Mesenchymal stem cell (in vitro differentiated cells and primary cell): ENCODE data around the gene HSF2BP.

Experiments used
- DNase-seq: peaks from one replicate; pipeline ENCODE4 v3.0.0-alpha.2; 2013
- H2AFZ ChIP-seq: one replicate; pipeline ENCODE4 v1.6.1; 2013; ENCODE audit warnings: low read depth, mild to moderate bottlenecking, control low read depth, inconsistent platforms, low read length, moderate library complexity
- H2AK5ac ChIP-seq: 2 replicates; pipeline ENCODE4 v1.6.1; 2013; ENCODE audit warnings: low read length, moderate library complexity, mild to moderate bottlenecking, inconsistent platforms; ENCODE audit not compliant: severe bottlenecking
- H2BK120ac ChIP-seq: one replicate; pipeline ENCODE4 v1.6.1; 2013; ENCODE audit warnings: low read depth, mild to moderate bottlenecking, inconsistent platforms, low read length, moderate library complexity
- H2BK12ac ChIP-seq, 2 experiments: one replicate each; pipeline ENCODE4 v1.6.1; 2013; ENCODE audit warnings: inconsistent platforms in 2 of 2, low read length in 2 of 2, mild to moderate bottlenecking in 2 of 2, moderate library complexity in 2 of 2, control low read depth in 1 of 2
- H2BK15ac ChIP-seq: one replicate; pipeline ENCODE4 v1.6.1; 2013; ENCODE audit warnings: mild to moderate bottlenecking, low read depth, inconsistent platforms; ENCODE audit not compliant: poor library complexity, severe bottlenecking
- H2BK5ac ChIP-seq: 2 replicates; pipeline ENCODE4 v1.6.1; 2013; ENCODE audit warnings: low read depth, mild to moderate bottlenecking, low read length, control low read depth, inconsistent platforms; ENCODE audit not compliant: poor library complexity, severe bottlenecking
- H3K14ac ChIP-seq, 2 experiments: one replicate each; pipeline ENCODE4 v1.6.1; 2013; ENCODE audit warnings: inconsistent platforms in 2 of 2, low read length in 2 of 2, control low read depth in 1 of 2, mild to moderate bottlenecking in 1 of 2, moderate library complexity in 1 of 2
- H3K18ac ChIP-seq, 2 experiments: one replicate each; pipeline ENCODE4 v1.6.1; 2013; ENCODE audit warnings: inconsistent platforms in 2 of 2, low read length in 2 of 2, control low read depth in 1 of 2, low read depth in 1 of 2, mild to moderate bottlenecking in 1 of 2
- H3K23ac ChIP-seq, 2 experiments: one replicate each; pipeline ENCODE4 v1.6.1; 2013; ENCODE audit warnings: inconsistent platforms in 2 of 2, low read length in 2 of 2, mild to moderate bottlenecking in 2 of 2, moderate library complexity in 2 of 2, control low read depth in 1 of 2
- H3K27ac ChIP-seq: 2 replicates; pipeline ENCODE4 v1.5.1; 2013; ENCODE audit warnings: mild to moderate bottlenecking, moderate library complexity, low read length, control low read depth, inconsistent platforms; ENCODE audit not compliant: poor library complexity, severe bottlenecking
- H3K27me3 ChIP-seq, 2 experiments: 2 replicates each; pipeline versions ENCODE4 v1.6.1 to v1.7.0; 2013; ENCODE audit warnings: low read length in 2 of 2, mild to moderate bottlenecking in 2 of 2, moderate library complexity in 2 of 2, control low read depth in 1 of 2, inconsistent platforms in 1 of 2; ENCODE audit not compliant: control insufficient read depth in 1 of 2, insufficient read depth in 1 of 2
- H3K36me3 ChIP-seq, 2 experiments: 2 replicates each; pipeline versions ENCODE4 v1.6.1 to v1.7.0; 2013; ENCODE audit warnings: low read length in 2 of 2, control low read depth in 1 of 2, inconsistent platforms in 1 of 2, low read depth in 1 of 2, mild to moderate bottlenecking in 1 of 2; ENCODE audit not compliant: insufficient read depth in 2 of 2, control insufficient read depth in 1 of 2
- H3K4ac ChIP-seq, 2 experiments: one replicate each; pipeline ENCODE4 v1.6.1; 2013; ENCODE audit warnings: inconsistent platforms in 2 of 2, low read length in 2 of 2, mild to moderate bottlenecking in 2 of 2, moderate library complexity in 2 of 2, control low read depth in 1 of 2, low read depth in 1 of 2
- H3K4me1 ChIP-seq: 2 replicates; pipeline ENCODE4 v1.6.1; 2013; ENCODE audit warnings: low read depth, low read length, control low read depth; ENCODE audit not compliant: control insufficient read depth, insufficient read depth
- H3K4me2 ChIP-seq: 2 replicates; pipeline ENCODE4 v1.6.1; 2013; ENCODE audit warnings: low read length, mild to moderate bottlenecking, inconsistent platforms; ENCODE audit not compliant: poor library complexity, severe bottlenecking
- H3K4me3 ChIP-seq, 2 experiments: 2 replicates each; pipeline versions ENCODE4 v1.5.1 to v1.7.0; 2013; ENCODE audit warnings: low read length in 2 of 2, mild to moderate bottlenecking in 2 of 2, control low read depth in 1 of 2, low read depth in 1 of 2; ENCODE audit not compliant: insufficient read depth in 1 of 2
- H3K79me1 ChIP-seq: replicated peaks from 2 replicates; pipeline ENCODE4 v1.6.1; 2013; ENCODE audit warnings: mild to moderate bottlenecking, control low read depth, low read length, inconsistent platforms; ENCODE audit not compliant: poor library complexity, severe bottlenecking
- H3K9ac ChIP-seq: 2 replicates; pipeline ENCODE4 v1.7.0; 2013; ENCODE audit warnings: mild to moderate bottlenecking, low read length, moderate library complexity
- H3K9me3 ChIP-seq: 2 replicates; pipeline ENCODE4 v1.7.0; 2013; ENCODE audit warnings: mild to moderate bottlenecking, low read length; ENCODE audit not compliant: control insufficient read depth
- H4K8ac ChIP-seq: one replicate; pipeline ENCODE4 v1.6.1; 2013; ENCODE audit warnings: inconsistent platforms, mild to moderate bottlenecking, low read length, moderate library complexity
- H4K91ac ChIP-seq: one replicate; pipeline ENCODE4 v1.6.1; 2013; ENCODE audit warnings: mild to moderate bottlenecking, low read length, inconsistent platforms
- WGBS: methylation state at CpG from one replicate; pipeline ENCODE4 v1.1.7; 2013; ENCODE audit warnings: mixed read lengths; 5-methylcytosine and 5-hydroxymethylcytosine counted together

HSF2BP gene

DNA sequence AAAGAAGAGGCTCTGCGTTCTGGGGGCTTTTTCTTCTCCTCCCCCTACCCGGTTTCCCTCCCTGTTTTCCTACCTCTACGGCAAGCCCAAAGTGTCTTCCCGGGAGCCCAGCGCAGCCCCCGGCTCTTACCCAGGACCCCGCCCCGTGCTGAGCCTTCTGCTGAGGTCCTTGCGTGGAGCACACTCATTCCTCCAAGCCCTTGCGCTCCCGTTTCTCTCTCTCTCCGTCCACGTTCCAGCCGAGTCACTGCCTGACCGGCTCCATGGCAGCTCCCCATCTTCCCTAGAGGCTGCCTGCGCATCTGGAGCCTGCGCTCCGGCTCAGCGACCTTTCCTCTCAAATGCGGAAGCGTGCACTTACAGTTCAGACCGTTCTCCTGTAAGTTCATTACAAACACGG, 34.7 kb upstream of the HSF2BP start:
- Histone ChIP-seq H3K23ac (no peak overlapping the region), H3K79me1 (peaks cover 10% of the 10 kb centered on the region), H2AFZ (no peak overlapping the region), H3K9me3 (no peaks in the 10 kb centered on the region), H3K27me3 (no peaks in the 10 kb centered on the region), H3K4me2 (no peak overlapping the region), H2BK120ac (no peak overlapping the region), H3K18ac (no peak overlapping the region), H3K14ac (no peak overlapping the region), H3K4ac (no peak overlapping the region), H3K36me3 (peaks cover 59 to 73% of the 10 kb centered on the region in 2 experiments), H2BK12ac (no peak overlapping the region), H2AK5ac (no peak overlapping the region), H2BK15ac (no peak overlapping the region), H4K8ac (no peak overlapping the region), H3K4me3 (no peak overlapping the region), H4K91ac (no peak overlapping the region), H3K4me1 (peaks cover 3% of the 10 kb centered on the region), H3K27ac (no peak overlapping the region), H3K9ac (no peak overlapping the region), H2BK5ac (no peak overlapping the region)
- 97% methylated on average over 23 of the region's 23 CpGs for WGBS
- DNase-seq: no peak

DNA sequence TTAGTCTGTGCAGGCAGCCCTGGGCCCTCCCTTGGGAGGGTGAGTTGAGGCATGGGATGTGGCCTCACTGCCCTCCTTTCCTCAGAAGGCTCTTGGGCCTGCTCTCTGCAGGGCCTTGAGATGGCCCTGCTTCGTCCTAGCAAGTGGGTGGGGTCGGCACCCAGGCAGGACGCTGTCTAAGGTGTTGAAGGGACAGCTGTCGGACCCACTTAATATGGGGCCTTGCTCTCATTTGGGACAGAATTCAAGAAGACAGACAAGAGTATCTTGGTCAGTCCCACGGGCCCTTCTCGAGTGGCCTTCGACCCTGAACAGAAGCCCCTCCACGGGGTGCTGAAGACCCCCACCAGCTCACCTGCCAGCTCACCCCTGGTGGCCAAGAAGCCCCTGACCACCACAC, 33.7 kb upstream of the HSF2BP start:
- Histone ChIP-seq H2AFZ (no peak overlapping the region), H4K8ac (no peak overlapping the region), H3K9me3 (no peaks in the 10 kb centered on the region), H3K4ac (no peak overlapping the region), H2BK15ac (no peak overlapping the region), H3K4me2 (no peak overlapping the region), H3K79me1 (peaks cover 13% of the 10 kb centered on the region), H2BK12ac (no peak overlapping the region), H3K4me1 (peaks cover 2% of the 10 kb centered on the region), H3K23ac (no peak overlapping the region), H2BK5ac (no peak overlapping the region), H3K27me3 (no peaks in the 10 kb centered on the region), H3K14ac (no peak overlapping the region), H2AK5ac (no peak overlapping the region), H3K36me3 (peaks cover 68 to 83% of the 10 kb centered on the region in 2 experiments), H3K9ac (no peak overlapping the region), H3K27ac (no peak overlapping the region), H3K4me3 (no peak overlapping the region), H3K18ac (no peak overlapping the region), H4K91ac (no peak overlapping the region), H2BK120ac (no peak overlapping the region)
- no peak for DNase-seq
- WGBS: 95% methylated on average over 8 of the region's 8 CpGs

DNA sequence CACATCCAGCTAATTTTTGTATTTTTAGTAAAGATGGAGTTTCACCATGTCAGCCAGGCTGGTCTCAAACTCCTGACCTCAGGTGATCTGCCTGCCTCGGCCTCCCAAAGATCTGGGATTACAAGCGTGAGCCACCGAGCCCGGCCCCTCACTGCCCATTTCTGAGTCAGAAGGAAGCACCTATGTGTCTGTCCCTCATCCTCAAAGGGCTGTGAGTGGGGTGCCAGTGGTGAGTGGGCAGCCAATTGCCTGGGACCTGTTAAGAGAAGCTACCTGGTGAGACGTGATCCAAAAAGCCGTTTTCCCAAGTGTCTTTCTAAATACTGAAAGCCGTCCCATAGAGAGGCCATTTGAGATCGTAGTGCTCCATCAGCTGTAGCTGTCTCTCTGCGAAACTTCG, 32.5 kb upstream of the HSF2BP start:
- no peak overlapping the region for H2AFZ ChIP-seq
- no peak overlapping the region for H2BK15ac ChIP-seq

DNA sequence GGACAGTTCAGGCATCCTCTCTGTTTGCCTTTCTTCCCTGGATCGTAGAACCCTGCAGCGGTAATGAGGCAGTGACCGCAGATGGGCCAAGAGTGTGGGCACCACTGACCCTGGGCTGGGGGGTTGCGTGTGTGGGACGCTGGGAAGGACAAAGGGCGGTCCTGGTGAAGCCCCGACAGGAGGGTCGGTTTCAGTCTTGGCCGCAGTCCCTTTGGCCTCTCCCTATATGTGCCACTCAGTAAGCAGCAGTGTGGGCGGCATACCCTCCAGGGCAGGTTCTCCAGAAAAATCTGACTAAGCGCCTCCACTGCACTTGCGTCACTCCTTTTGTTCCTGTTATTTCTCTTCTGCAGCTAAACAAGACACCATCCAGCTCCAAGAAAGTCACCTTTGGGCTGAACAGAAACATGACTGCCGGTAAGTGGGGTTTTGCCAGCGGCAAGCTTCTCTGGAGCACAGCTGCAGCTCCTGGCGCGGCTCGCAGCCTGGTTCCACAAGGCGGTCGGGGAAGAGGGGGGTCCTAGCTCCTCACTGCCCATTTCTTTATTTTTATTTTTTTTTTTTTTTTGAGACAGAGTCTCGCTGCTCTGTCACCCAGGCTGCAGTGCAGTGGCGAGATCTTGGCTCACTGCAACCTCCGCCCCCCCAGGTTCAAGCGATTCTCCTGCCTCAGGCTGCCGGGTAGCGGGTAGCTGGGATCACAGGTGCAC, 32.0 kb upstream of the HSF2BP start:
- DNase-seq: no peak
- Histone ChIP-seq H3K18ac (no peak overlapping the region), H4K91ac (no peak overlapping the region), H3K4me2 (no peak overlapping the region), H3K23ac (no peak overlapping the region), H3K14ac (no peak overlapping the region), H3K4ac (no peak overlapping the region), H2BK12ac (no peak overlapping the region), H3K79me1 (peaks cover 14% of the 10 kb centered on the region), H2BK120ac (no peak overlapping the region), H4K8ac (no peak overlapping the region), H3K27me3 (no peaks in the 10 kb centered on the region), H3K36me3 (peaks cover 80 to 97% of the 10 kb centered on the region in 2 experiments), H2BK5ac (no peak overlapping the region), H3K9ac (no peak overlapping the region), H2AFZ (no peak overlapping the region), H3K9me3 (no peaks in the 10 kb centered on the region), H3K4me3 (no peak overlapping the region), H2BK15ac (no peak overlapping the region), H3K4me1 (peaks cover 2% of the 10 kb centered on the region), H3K27ac (no peak overlapping the region), H2AK5ac (no peak overlapping the region)
- WGBS: 97% methylated on average over 25 of the region's 25 CpGs

More for the DNA sequence above, 32.5 kb upstream of the HSF2BP start:
- Histone ChIP-seq H3K23ac (no peak overlapping the region), H3K4me2 (no peak overlapping the region), H3K79me1 (peaks cover 17% of the 10 kb centered on the region), H3K14ac (no peak overlapping the region), H3K18ac (no peak overlapping the region), H2BK120ac (no peak overlapping the region), H3K9ac (no peak overlapping the region), H4K91ac (no peak overlapping the region), H3K9me3 (no peaks in the 10 kb centered on the region), H3K4ac (no peak overlapping the region), H3K4me1 (peaks cover 2% of the 10 kb centered on the region), H2BK5ac (no peak overlapping the region), H3K27ac (no peak overlapping the region), H4K8ac (no peak overlapping the region), H2BK12ac (no peak overlapping the region), H3K36me3 (peaks cover 80 to 95% of the 10 kb centered on the region in 2 experiments), H3K27me3 (no peaks in the 10 kb centered on the region), H3K4me3 (no peak overlapping the region), H2AK5ac (no peak overlapping the region)
- DNase-seq: no peak
- 96% methylated on average over 10 of the region's 10 CpGs for WGBS
